ENCODE results near the gene DUSP22. TPM values are rescaled to one million over a fixed set of nuclear protein-coding genes. Genes with fewer than 3 reads are reported as not detected.

The DUSP22 gene
- total RNA-seq, 2 donors from 2014 or later = 33.5 to 35.4 TPM

DNA sequence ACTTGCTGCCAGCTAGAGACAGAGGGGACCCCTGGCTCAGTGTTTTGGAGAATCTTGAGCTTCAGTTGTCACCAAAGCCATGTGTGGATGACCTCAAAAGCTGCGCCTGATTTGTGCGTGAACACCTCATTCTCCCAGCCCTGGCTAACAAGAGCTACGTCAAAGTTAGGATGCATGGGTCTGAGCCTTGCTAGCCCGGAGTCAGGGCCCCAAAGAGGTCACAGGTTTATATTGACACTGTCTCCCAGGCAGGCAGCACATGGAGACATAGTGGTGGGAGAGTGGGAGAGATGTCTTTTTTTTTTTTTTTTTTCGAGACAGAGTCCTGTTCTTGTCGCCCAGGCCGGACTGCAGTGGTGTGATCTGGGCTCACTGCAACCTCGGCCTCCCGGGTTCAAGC, 36.1 kb upstream of the DUSP22 start:
- Mint-ChIP-seq H3K36me3 (ENCODE audit: low read depth) (no peaks in the 10 kb centered on the region), H3K4me1 (no peaks in the 10 kb centered on the region)

DNA sequence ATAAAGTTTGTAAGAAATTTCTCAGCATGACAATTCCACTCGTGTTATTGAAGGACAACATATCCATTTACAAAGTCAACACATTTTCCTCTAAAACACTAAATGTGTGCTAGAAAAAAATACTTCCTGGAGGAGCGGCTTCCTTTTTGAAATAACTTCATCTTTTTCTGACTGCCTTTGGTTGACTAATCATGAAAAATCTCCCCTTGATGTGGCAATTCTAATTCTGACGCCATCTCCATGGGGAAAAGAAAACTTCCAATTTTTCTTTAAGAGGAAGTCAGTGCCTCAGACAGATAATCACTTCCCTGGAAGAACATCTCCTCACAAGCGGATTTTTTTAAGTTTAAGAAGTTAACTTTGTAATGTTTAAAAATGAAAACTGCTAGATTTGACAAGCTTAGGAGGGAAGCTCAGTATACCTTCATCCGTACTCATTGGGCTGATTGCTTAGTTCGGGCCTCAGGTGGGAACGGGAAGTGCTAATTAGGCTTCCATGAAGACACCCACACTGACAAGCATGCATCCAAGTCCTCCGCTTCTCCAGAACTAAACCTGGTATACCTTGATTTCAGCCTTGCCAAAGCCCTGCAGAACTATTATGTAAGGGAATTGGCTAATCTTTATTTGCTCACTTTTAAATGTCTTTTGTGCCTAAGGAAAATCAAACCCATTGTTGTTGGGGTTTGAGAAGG, 35.1 kb upstream of the DUSP22 start:
- WGBS, 2 experiments (ENCODE audit: insufficient coverage in 1 of 2, insufficient read length in 1 of 2) = 83 to 84% methylated on average over 7 to 8 of the region's 8 CpGs
- H3K9ac ChIP-seq (ENCODE audit: extremely low read depth, low read length, poor library complexity, severe bottlenecking) = no peak overlapping the region
- no peak overlapping the region for H3K27ac ChIP-seq (ENCODE audit: low read depth, low read length)
- Mint-ChIP-seq H3K4me3 (no peak overlapping the region), H3K4me1 (no peaks in the 10 kb centered on the region), H3K36me3 (ENCODE audit: low read depth) (no peaks in the 10 kb centered on the region), H3K27me3 (ENCODE audit: insufficient read depth) (no peaks in the 10 kb centered on the region), H3K9me3 (peaks cover 31% of the 10 kb centered on the region), H3K27ac (no peak overlapping the region)
- H3K27me3 ChIP-seq (ENCODE audit: control insufficient read depth, insufficient read depth, low read length, poor library complexity, severe bottlenecking) = no peaks in the 10 kb centered on the region
- no peaks in the 10 kb centered on the region for H3K9me3 ChIP-seq (ENCODE audit: control insufficient read depth, low read length)
- H3K36me3 ChIP-seq (ENCODE audit: control insufficient read depth, insufficient read depth, low read length) = no peaks in the 10 kb centered on the region
- TF ChIP-seq, protein P1, sequence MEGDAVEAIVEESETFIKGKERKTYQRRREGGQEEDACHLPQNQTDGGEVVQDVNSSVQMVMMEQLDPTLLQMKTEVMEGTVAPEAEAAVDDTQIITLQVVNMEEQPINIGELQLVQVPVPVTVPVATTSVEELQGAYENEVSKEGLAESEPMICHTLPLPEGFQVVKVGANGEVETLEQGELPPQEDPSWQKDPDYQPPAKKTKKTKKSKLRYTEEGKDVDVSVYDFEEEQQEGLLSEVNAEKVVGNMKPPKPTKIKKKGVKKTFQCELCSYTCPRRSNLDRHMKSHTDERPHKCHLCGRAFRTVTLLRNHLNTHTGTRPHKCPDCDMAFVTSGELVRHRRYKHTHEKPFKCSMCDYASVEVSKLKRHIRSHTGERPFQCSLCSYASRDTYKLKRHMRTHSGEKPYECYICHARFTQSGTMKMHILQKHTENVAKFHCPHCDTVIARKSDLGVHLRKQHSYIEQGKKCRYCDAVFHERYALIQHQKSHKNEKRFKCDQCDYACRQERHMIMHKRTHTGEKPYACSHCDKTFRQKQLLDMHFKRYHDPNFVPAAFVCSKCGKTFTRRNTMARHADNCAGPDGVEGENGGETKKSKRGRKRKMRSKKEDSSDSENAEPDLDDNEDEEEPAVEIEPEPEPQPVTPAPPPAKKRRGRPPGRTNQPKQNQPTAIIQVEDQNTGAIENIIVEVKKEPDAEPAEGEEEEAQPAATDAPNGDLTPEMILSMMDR (conservative IDR thresholded peaks at IDR 0.05) = no peak
- H3K4me3 ChIP-seq (ENCODE audit: low read length) = no peak overlapping the region
- DNase-seq = no peak
- H3K4me1 ChIP-seq (ENCODE audit: control insufficient read depth, insufficient read depth, low read length) = no peaks in the 10 kb centered on the region

More for the DNA sequence above, 36.1 kb upstream of the DUSP22 start:
- no peaks in the 10 kb centered on the region for H3K9me3 ChIP-seq (ENCODE audit: control insufficient read depth, low read length)
- H3K4me3 Mint-ChIP-seq = no peak overlapping the region
- DNase-seq = no peak
- no peak overlapping the region for H3K27ac Mint-ChIP-seq
- no peaks in the 10 kb centered on the region for H3K27me3 ChIP-seq (ENCODE audit: control insufficient read depth, insufficient read depth, low read length, poor library complexity, severe bottlenecking)
- no peak overlapping the region for H3K27ac ChIP-seq (ENCODE audit: low read depth, low read length)
- 97 to 100% methylated on average over 2 to 9 of the region's 9 CpGs for WGBS, 2 experiments (ENCODE audit: insufficient coverage in 1 of 2, insufficient read length in 1 of 2)
- H3K9ac ChIP-seq (ENCODE audit: extremely low read depth, low read length, poor library complexity, severe bottlenecking) = no peak overlapping the region
- no peak overlapping the region for H3K4me3 ChIP-seq (ENCODE audit: low read length)
- H3K9me3 Mint-ChIP-seq = peaks cover 26% of the 10 kb centered on the region
- no peaks in the 10 kb centered on the region for H3K4me1 ChIP-seq (ENCODE audit: control insufficient read depth, insufficient read depth, low read length)
- TF ChIP-seq, protein P1 (conservative IDR thresholded peaks at IDR 0.05) = no peak
- no peaks in the 10 kb centered on the region for H3K27me3 Mint-ChIP-seq (ENCODE audit: insufficient read depth)
- no peaks in the 10 kb centered on the region for H3K36me3 ChIP-seq (ENCODE audit: control insufficient read depth, insufficient read depth, low read length)

DNA sequence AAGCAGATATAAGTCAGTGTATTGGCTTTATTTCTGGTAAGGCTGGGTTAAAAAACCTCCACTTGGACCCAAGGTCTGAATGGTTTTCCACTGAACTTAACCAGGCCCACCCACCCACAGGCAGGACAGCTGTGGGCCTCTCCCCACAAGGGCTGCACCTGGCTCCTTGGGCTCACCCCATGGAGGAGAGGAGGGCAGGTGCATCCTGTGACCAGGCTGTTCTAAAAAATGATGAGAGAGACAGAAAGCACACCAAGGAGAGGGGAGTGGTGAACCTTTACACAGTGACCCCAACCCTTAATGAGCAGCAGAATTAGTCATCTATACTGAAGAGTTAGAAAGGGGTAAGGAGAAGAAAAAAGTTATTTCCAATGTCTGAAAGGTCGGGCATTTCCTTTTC, 34.5 kb upstream of the DUSP22 start:
- H3K4me1 ChIP-seq (ENCODE audit: control insufficient read depth, insufficient read depth, low read length) = no peaks in the 10 kb centered on the region
- no peak overlapping the region for H3K9ac ChIP-seq (ENCODE audit: extremely low read depth, low read length, poor library complexity, severe bottlenecking)
- no peak for DNase-seq
- H3K9me3 Mint-ChIP-seq = peaks cover 31% of the 10 kb centered on the region
- H3K36me3 Mint-ChIP-seq (ENCODE audit: low read depth) = no peaks in the 10 kb centered on the region
- H3K9me3 ChIP-seq (ENCODE audit: control insufficient read depth, low read length) = no peaks in the 10 kb centered on the region
- no peaks in the 10 kb centered on the region for H3K36me3 ChIP-seq (ENCODE audit: control insufficient read depth, insufficient read depth, low read length)
- no peak overlapping the region for H3K4me3 Mint-ChIP-seq
- H3K27ac Mint-ChIP-seq = no peak overlapping the region
- no peaks in the 10 kb centered on the region for H3K27me3 Mint-ChIP-seq (ENCODE audit: insufficient read depth)
- WGBS, 2 experiments (ENCODE audit: insufficient coverage in 1 of 2, insufficient read length in 1 of 2) = 59 to 78% methylated on average over 1 of the region's 1 CpG
- H3K27ac ChIP-seq (ENCODE audit: low read depth, low read length) = no peak overlapping the region
- H3K4me1 Mint-ChIP-seq = no peaks in the 10 kb centered on the region
- H3K27me3 ChIP-seq (ENCODE audit: control insufficient read depth, insufficient read depth, low read length, poor library complexity, severe bottlenecking) = no peaks in the 10 kb centered on the region
- H3K4me3 ChIP-seq (ENCODE audit: low read length) = no peak overlapping the region
- TF ChIP-seq, protein P1 (conservative IDR thresholded peaks at IDR 0.05) = no peak
